ENCODE measurements around the gene TET1.
"Not testable (repeated sequence)": the region's sequence is repeated elsewhere in the genome, so short reads cannot be mapped to it uniquely, and the experiment has no call there.

TET1 gene

GRCh38 chr10:68560186-68560942, at the start of gene TET1:
TSS of gene TET1 (plus strand) at chr10:68560337. CDS start at chr10:68572339, 12,002 bp downstream.
- no peak for DNase-seq (ENCODE audit: low read depth)

DNA sequence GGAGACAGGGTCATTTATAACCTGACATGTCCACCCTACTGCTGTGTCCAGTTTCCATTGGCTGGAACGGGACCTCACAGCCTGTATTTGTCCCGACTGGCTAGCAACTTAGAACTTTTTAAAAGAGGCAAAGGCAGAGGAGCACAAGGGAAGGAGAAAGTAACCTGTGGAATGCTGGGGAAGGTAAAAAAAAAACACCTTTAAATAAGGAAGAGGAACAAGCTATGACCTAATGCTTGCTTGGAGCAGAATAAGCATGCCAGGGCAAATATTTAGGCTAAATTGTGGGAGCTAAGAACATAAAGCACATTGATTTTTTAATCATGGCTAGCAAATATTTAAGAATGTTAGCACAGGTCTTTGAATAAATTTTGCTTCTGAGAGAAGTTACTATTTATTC, 43.9 kb upstream of the TET1 start:
- not testable (repeated sequence) for DNase-seq (ENCODE audit: low read depth)

DNA sequence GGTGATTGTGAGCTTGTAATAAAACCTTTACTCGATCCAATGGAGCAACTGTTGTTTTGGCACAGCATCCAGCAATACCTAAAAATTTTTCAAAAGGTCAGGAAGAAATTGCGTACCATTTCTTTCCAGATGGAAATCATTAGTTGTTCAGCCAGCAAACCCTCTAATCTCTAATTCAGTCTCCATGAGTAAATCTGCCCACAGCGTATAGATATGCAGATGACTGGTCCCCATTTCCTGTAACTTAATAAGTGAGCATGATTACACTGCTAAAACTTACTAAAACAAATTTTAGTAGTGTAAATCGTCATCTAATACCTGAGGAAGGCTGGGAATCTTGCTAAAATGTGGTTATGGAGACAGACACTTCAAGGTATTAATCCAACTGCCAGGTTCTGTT, 43.4 kb upstream of the TET1 start:
- no peak for DNase-seq (ENCODE audit: low read depth)

DNA sequence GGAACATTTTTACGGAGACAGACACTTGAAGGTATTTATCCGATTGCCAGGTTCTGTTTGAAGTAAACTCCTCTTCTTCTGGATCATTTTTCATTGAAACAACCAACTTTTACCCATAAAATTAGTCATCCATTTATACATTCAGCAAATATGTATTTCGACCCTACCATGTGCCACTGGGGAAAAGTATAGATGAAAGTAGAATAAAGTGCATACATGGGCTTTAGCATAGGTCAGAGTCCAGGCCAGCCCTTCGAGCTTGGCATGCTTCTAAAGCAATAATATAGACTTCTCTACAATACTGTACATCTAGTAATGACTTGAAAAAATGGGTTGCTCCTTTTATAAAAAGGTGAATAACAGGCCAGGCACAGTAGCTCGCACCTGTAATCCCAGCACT, 42.9 kb upstream of the TET1 start:
- no peak for DNase-seq (ENCODE audit: low read depth)

DNA sequence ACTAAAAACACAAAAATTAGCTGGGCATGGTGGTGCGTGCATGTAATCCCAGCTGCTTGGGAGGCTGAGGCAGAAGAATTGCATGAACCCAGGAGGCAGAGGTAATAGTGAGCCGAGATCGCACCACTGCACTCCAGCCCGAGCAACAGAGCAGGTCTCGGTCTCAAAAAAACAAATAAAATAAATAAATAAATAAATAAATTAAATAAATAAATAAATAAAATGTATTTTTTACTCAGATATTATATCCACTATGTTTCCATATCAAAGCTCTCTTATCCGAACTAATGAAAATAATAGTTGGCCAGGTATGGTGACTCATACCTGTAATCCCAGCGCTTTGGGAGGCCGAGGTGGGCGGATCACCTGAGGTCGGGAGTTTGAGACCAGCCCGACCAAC, 41.5 kb upstream of the TET1 start:
- DNase-seq (ENCODE audit: low read depth) = not testable (repeated sequence)

- not testable (repeated sequence) for DNase-seq (ENCODE audit: low read depth)
These were observed 34.6 kb upstream of the TET1 start for GRCh38 chr10:68525490-68526038.

GRCh38 chr10:68526634-68527307, 33.4 kb upstream of the TET1 start:
- DNase-seq (ENCODE audit: low read depth) = no peak

DNA sequence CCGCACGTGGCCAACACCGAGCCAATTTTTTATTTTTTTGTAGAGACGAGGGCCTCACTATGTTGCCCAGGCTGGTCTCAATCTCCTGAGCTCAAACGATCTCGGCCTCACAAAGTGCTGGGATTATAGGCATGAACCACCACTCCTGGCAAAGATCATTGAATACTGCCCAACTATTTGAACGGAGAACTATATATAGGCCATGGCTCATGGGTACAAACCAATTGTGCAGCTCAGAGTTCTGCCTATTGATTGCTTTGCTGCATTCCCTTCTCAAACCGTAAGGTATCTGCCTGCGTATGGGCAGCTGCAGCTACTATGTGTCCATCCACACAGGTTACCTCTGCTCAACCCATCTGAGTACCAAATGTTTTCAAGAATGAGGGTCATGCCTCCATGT, 23.2 kb upstream of the TET1 start:
- DNase-seq (ENCODE audit: low read depth) = no peak

DNA sequence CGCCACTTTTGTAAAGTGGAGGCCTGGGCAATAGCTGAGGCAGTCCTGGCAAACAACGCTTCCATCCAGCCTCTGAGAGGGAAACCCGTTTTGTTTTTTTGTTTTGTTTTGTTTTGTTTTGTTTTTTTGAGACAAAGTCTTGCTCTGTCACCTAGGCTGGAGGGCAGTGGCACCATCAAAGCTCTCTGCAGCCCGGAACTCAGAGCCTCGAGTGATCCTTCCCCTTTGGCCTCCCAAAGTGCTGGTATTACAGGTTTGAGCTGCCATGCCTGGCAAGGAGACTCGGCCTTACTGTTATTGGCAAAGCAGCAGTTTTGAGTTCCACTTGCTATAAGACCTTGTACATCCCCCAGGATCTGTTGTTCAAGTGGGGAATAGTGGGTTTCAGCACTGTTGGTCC, 22.3 kb upstream of the TET1 start:
- no peak for DNase-seq (ENCODE audit: low read depth)

DNA sequence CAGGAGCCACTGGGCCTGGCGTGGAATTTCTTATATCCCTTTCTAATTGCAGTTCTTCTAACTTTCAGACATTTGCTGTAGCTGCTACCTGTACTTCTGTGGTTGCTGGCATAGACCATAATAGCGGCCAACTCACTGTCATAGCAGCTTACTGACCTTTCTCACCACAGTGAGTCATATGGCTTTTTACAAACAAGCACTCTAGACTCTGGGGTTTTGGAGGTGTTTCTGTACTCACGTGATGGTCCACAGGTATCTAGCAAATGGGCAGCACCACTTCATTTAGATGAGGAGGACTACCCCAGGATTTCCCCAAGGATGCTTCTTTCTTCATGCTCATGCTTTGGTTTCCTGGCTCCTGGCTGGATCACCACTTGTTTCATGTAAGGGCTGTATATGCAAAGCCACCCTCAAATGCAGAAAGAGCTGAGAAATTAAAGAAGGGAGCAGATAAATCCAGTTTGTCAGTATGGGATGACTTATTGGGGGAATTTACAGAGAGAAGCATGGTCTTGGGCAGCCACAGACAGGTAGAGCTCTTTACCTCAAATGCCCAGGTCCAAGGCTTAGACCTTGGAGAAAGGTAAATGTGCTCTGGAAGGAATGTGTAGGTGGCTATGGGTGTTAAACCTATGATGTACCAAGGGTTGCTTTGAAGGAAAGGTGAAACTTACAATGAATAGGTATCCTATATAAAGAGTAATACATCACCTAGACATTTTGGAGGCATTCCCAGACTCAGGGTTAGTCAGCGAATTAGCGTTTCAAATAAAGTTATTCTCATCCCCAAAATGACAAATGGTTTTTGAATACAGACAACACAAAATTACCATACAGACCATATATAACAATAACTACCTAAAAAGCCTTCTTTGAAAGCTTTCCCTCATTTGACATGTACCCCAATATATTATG, 16.9 kb upstream of the TET1 start:
- DNase-seq (ENCODE audit: low read depth) = no peak

GRCh38 chr10:68550747-68551411, 9.3 kb upstream of the TET1 start:
- no peak for DNase-seq (ENCODE audit: low read depth)

DNA sequence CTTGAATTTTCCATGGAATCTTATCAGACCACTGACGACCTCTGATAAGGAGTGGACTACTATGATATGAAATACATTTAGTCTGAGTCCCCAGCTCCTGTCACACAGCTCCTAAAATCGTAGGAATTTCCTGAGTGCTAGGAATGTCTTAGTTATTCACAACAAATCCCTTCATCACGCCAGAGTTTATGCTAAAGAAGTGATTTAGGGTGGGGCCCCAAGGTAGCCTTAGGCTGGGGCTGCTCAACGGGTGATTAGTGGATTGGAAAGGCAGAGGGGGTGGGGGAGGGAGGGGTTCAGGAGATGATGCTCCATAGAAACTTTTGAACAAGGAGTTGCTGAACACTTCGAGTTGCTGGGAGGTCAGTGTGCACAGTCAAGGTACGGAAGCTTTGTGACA, 7.0 kb upstream of the TET1 start:
- DNase-seq (ENCODE audit: low read depth) = no peak

DNA sequence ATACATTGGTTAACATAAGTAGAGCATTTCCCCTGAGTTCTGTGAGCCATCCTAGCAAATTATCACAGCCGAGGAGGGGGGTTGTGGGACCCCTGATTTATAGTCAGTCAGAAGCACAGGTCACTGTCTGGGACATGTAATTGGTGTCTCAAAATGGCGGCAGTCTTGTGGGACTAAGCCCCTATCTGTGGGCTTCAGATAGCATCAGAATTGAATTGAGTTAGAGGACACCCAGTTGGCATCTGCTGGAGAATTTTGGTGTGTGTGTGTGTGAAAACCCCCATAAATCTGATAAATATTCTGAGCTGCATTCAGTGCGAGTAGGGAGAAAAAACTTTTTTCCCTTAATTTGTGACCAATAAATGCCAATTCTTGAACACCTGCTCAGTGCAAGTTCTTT, 6.5 kb upstream of the TET1 start:
- DNase-seq (ENCODE audit: low read depth) = no peak

GRCh38 chr10:68558478-68558877, 1.7 kb upstream of the TET1 start:
- DNase-seq (ENCODE audit: low read depth) = no peak

DNA sequence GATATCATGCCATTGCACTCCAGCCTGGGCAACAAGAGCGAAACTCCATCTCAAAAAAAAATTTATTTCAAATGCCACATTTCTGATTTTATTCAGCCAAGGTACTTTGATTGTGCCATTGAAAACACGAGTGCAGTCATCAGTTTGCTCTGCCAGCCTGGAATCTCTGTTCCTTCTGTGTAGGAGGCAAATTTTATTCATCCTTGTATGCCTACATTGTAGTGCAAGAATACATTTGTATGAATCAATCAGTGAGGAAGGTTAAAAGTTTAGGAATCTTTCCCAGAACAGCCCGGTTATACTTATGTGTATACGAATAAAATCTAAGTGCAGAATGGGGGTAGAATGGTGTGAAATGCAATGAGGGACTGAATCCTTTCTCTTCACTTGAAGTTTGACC, 886 bp upstream of the TET1 start:
- DNase-seq (ENCODE audit: low read depth) = no peak

GRCh38 chr10:68559841-68560185, 324 bp upstream of the TET1 start:
- DNase-seq (ENCODE audit: low read depth) = no peak

DNA sequence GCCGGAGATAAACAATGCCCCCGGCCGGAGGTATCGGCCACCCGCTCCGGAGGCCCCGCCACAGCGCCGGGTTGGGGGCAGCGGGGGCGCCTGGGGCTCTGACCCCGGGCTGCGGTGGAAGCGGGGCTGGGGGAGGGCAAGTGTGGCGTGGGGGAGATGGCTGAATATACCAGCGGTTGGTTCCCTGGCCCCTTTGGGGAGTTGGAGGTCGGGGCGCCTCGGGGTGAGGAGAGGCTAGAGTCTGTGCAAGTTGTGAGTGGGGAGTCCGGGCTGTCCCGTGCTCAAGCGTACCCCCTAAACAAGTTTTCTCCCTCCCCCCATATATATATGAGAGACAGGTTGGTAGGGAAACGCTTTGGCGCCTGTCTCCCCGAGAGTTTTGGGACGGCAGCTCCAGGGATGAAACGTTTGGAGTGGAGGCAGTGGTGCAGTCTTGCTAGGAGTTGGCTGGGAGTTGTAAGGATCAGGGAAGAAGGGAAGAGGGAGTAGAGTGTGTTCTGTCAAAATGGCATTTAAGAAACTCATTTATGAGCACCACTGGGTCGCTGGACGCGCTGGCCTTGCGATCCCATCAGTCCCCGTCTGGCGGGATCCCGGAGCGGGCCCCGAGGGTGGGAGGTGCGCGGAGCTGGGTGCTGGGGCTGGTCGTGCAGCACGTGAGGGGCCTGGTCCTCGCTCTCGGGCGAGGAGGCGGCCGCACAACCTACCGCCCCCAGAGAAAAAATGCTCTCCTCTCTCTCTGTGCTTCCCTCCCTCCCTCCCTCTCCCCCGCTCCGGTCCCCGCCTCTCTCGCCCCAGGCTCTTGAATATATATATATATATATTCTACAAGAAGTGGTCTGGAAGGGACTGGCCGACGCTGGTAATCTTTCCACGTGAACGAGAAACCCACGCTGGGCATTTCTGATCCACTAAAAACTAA, 1.1 kb downstream of the TET1 start:
- DNase-seq (ENCODE audit: low read depth) = no peak

- no peak for DNase-seq (ENCODE audit: low read depth)
These were observed 1.9 kb downstream of the TET1 start for GRCh38 chr10:68561865-68562649.

GRCh38 chr10:68562661-68563570, 2.8 kb downstream of the TET1 start:
- no peak for DNase-seq (ENCODE audit: low read depth)

Data from stimulated activated CD8-positive, alpha-beta memory T cell treated with anti-CD3 and anti-CD28 coated beads, Interleukin-15, amount 100 ng/mL, for 24 hours (primary cell).